Mammary epithelial cell (primary cell): ENCODE data around the gene POM121.
"Not testable (repeated sequence)": the region's sequence is repeated elsewhere in the genome, so short reads cannot be mapped to it uniquely, and the experiment has no call there.

ENCODE experiments used
- EZH2 ChIP-seq: IDR thresholded peaks from 2 replicates; pipeline ENCODE4 v1.6.1; 2012; ENCODE audit warnings: low read length, inconsistent platforms, borderline replicate concordance
- TF ChIP-seq, protein P1 (sequence below), 2 donors: IDR thresholded peaks in 1 of 2; conservative IDR thresholded peaks in 1 of 2; 2 replicates each; pipeline ENCODE4 v1.5.1; 2011 to 2012; ENCODE audit warnings: inconsistent platforms in 2 of 2, low read length in 2 of 2, mild to moderate bottlenecking in 2 of 2, control low read depth in 1 of 2, low read depth in 1 of 2; ENCODE audit not compliant: insufficient read depth in 1 of 2; ENCODE audit errors: extremely low read depth in 1 of 2

DNA sequence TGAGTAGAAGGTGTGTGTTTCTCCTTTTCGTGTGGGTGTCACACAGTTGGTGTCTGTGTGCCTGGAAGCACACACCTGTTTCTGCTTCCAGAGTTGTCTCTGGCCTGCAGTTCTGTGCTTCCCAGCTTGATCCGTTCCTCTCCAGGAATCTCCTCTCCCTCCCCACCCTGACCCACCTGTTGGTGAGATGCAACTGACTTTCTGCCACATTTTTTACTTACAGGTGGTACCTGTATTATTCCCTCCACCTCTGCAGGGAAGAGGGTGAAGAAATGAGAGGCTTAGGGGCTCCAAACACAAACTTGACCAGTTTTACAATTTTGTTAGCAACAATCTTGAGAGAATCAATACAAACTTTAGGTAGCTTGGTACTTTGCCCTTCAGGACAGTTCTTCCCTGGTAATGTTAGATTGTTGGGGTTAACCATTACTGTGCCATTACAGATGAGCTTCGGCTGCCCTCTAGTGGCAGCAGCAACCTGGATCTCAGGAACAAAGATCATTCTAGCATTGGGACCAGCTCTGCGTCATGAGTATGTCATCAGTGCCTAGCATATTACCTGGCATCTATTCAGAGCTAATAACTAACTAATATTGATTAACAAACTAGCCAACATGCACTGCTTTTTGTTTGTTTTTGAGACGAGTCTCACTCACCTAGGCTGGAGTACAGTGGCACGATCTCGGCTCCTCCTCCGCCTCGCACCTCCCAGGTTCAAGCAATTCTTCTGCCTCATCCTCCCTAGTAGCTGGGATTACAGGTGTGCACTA lies 10.0 kb upstream of the POM121 start:
- TF ChIP-seq, protein P1, sequence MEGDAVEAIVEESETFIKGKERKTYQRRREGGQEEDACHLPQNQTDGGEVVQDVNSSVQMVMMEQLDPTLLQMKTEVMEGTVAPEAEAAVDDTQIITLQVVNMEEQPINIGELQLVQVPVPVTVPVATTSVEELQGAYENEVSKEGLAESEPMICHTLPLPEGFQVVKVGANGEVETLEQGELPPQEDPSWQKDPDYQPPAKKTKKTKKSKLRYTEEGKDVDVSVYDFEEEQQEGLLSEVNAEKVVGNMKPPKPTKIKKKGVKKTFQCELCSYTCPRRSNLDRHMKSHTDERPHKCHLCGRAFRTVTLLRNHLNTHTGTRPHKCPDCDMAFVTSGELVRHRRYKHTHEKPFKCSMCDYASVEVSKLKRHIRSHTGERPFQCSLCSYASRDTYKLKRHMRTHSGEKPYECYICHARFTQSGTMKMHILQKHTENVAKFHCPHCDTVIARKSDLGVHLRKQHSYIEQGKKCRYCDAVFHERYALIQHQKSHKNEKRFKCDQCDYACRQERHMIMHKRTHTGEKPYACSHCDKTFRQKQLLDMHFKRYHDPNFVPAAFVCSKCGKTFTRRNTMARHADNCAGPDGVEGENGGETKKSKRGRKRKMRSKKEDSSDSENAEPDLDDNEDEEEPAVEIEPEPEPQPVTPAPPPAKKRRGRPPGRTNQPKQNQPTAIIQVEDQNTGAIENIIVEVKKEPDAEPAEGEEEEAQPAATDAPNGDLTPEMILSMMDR (conservative IDR thresholded peaks at IDR 0.05 in 1 of 2, IDR thresholded peaks at IDR 0.05 in 1 of 2; ENCODE audit: extremely low read depth in 1 of 2, insufficient read depth in 1 of 2, low read depth in 1 of 2, low read length in 2 of 2), result peak; percentile 57 to 58
- TF ChIP-seq EZH2, result not testable (repeated sequence)
